Fibroblast of villous mesenchyme (primary cell): ENCODE measurements around the gene NDC1. TPM values are rescaled to one million over a fixed set of nuclear protein-coding genes. Genes with fewer than 3 reads are reported as not detected.
A peak's percentile ranks its signal among the peaks of the same experiment; 100 is the strongest.

ENCODE experiments used
- DNase-seq: peaks from one replicate; pipeline ENCODE4 v3.0.0-alpha.2; 2010; ENCODE audit warnings: low read depth
- H3K4me3 ChIP-seq: 2 replicates; pipeline ENCODE4 v1.5.1; 2011; ENCODE audit warnings: low read depth, mild to moderate bottlenecking, low read length
- total RNA-seq: library from RNA; depleted of rRNA; stranded (reverse); fragments of >200 nt; gene quantifications from 2 replicates; pipeline ENCODE4 v1.2.3, GENCODE V29; 2012
- TF ChIP-seq, protein P1 (sequence below): IDR thresholded peaks from 2 replicates; pipeline ENCODE4 v1.5.1; 2012; ENCODE audit warnings: low read depth, mild to moderate bottlenecking, low read length; ENCODE audit not compliant: insufficient read depth

The NDC1 gene
- total RNA-seq, 1 donor = 28.9 TPM

- peak; percentile 36 for DNase-seq
- TF ChIP-seq, protein P1, sequence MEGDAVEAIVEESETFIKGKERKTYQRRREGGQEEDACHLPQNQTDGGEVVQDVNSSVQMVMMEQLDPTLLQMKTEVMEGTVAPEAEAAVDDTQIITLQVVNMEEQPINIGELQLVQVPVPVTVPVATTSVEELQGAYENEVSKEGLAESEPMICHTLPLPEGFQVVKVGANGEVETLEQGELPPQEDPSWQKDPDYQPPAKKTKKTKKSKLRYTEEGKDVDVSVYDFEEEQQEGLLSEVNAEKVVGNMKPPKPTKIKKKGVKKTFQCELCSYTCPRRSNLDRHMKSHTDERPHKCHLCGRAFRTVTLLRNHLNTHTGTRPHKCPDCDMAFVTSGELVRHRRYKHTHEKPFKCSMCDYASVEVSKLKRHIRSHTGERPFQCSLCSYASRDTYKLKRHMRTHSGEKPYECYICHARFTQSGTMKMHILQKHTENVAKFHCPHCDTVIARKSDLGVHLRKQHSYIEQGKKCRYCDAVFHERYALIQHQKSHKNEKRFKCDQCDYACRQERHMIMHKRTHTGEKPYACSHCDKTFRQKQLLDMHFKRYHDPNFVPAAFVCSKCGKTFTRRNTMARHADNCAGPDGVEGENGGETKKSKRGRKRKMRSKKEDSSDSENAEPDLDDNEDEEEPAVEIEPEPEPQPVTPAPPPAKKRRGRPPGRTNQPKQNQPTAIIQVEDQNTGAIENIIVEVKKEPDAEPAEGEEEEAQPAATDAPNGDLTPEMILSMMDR = no peak
These were observed 9.9 kb upstream of the NDC1 start for GRCh38 chr1:53847980-53848379.

DNA sequence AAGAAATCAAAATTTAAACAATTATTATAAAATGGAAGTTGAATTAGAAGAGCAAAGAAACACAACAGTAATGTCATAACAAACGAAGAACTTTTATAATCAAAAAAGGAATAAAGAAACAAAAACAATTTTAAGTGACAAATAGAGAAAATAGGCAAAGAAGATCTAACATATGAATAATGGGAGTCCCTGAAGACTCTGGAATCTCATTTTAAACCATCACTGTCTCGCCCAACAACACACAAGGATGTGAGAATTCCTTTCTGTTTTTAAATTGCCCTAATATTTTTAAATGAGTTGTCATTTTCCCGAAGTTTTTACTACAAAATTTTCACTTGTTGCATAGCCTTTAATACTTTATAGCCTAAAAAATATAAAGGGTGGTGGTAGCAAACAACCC lies 4.3 kb upstream of the NDC1 start:
- TF ChIP-seq, protein P1 = no peak
- no peak overlapping the region for H3K4me3 ChIP-seq
- no peak for DNase-seq

More at GRCh38 chr1:53847980-53848379, 9.9 kb upstream of the NDC1 start:
- no peak overlapping the region for H3K4me3 ChIP-seq

DNA sequence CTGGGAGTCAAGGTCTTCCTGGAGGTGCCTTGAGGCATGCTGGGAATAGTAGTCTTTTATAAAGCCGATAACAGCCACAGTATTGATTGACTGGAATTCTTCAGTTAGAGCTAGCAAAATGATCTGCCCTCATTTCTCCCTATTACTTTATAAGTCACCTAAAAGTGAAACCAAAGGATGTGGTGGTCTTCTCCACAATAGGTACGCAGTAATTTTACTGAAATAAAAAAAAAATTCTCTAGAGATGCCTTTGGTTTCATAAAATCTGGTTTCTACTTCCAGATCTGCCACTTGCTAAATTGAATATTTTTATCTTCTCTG lies 518 bp upstream of the NDC1 start:
- peak overlapping the region; percentile 90 for H3K4me3 ChIP-seq
- DNase-seq = no peak
- TF ChIP-seq, protein P1 = no peak

GRCh38 chr1:53837646-53837923 lies 511 bp downstream of the NDC1 start:
- TF ChIP-seq, protein P1 = no peak
- H3K4me3 ChIP-seq = peak overlapping the region; percentile 90
- peak; percentile 14 for DNase-seq

DNA sequence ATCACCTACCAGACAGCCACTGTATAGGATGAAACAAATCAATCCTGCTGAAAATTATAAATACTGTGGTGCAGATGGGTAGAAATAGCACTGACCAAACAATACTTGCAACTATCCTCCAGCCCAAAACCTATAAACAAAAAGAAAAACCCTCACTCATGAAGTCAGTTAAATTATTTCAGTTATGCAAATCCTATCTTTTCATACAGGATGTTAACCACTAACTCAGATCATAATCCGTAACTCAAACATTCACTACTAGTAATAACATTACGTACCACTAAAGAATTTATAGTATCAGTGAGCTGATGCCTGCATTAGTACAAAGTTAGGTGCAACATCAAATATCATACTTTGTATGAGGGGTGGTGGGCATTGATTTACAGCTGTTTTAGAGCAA lies 2.6 kb downstream of the NDC1 start:
- TF ChIP-seq, protein P1 = no peak
- no peak overlapping the region for H3K4me3 ChIP-seq
- DNase-seq = peak; percentile 58

DNA sequence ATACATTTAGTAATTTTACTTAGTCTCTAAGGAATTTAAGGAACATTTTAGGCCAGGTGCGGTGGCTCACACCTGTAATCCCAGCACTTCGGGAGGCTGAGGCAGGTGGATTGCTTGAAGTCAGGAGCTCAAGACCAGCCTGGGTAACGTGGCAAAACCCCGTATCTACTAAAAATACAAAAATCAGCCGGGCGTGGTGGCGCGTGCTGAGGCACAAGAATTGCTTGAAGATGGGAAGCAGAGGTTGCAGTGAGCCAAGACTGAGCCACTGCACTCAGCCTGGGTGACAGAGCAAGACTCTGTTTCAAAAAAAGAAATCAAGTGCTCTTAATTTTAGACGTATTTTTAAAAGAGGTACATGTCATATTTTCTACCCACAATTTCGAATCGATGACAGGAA lies 3.3 kb downstream of the NDC1 start:
- TF ChIP-seq, protein P1 = no peak
- no peak for DNase-seq
- H3K4me3 ChIP-seq = no peak overlapping the region

- TF ChIP-seq, protein P1 = no peak
- DNase-seq = no peak
These were observed 4.7 kb downstream of the NDC1 start for GRCh38 chr1:53833393-53833792.

More at GRCh38 chr1:53833393-53833792, 4.7 kb downstream of the NDC1 start:
- no peak overlapping the region for H3K4me3 ChIP-seq
